Ishikawa (cell line): ENCODE measurements around the gene GUCD1.

Source experiments
- CEBPB ChIP-seq: IDR thresholded peaks from 2 replicates; pipeline ENCODE4 v1.6.1; 2012
- CREB1 ChIP-seq: IDR thresholded peaks from 2 replicates; pipeline ENCODE4 v1.6.1; 2012; ENCODE audit warnings: low read depth
- EGR1 ChIP-seq: IDR thresholded peaks from 2 replicates; pipeline ENCODE4 v1.6.1; 2012
- EP300 ChIP-seq: IDR thresholded peaks from 2 replicates; pipeline ENCODE4 v1.6.1; 2012; ENCODE audit warnings: borderline replicate concordance
- NFIC ChIP-seq: IDR thresholded peaks from 2 replicates; pipeline ENCODE4 v1.6.1; 2012
- REST ChIP-seq: IDR thresholded peaks from 2 replicates; pipeline ENCODE4 v1.6.1; 2012; ENCODE audit warnings: low read depth, mild to moderate bottlenecking
- TAF1 ChIP-seq: IDR thresholded peaks from 2 replicates; pipeline ENCODE4 v1.6.1; 2012; ENCODE audit warnings: low read depth, mild to moderate bottlenecking
- TCF12 ChIP-seq: IDR thresholded peaks from 2 replicates; pipeline ENCODE4 v1.6.1; 2012; ENCODE audit warnings: low read depth
- TEAD4 ChIP-seq: IDR thresholded peaks from 2 replicates; pipeline ENCODE4 v1.6.1; 2012
- YY1 ChIP-seq: IDR thresholded peaks from 2 replicates; pipeline ENCODE4 v1.6.1; 2012; ENCODE audit warnings: low read depth
- ZBTB7A ChIP-seq: IDR thresholded peaks from 2 replicates; pipeline ENCODE4 v1.6.1; 2012; ENCODE audit warnings: low read depth
- TF ChIP-seq, protein P1 (sequence below): IDR thresholded peaks from 2 replicates; pipeline ENCODE4 v1.6.1; 2012

DNA sequence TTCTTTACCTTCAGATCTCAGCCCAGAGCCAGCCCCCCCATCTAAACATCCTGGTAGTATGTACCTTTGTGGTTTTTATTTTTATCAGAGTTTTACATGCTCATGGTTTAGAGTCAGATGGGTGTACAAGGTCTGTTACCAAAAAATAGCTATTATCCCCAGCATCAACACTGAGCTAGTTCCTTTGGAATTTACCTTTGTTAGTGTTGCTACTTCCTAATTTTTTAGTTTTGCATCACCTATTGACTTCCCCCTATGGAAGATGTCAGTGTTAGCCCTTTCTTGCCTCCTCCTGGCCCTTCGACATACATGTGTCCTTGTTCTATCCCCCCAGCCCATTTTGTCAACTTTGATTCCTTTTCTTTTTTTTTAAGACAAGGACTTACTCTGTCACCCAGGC is 52.4 kb downstream of the GUCD1 start:
- TF ChIP-seq, protein P1, sequence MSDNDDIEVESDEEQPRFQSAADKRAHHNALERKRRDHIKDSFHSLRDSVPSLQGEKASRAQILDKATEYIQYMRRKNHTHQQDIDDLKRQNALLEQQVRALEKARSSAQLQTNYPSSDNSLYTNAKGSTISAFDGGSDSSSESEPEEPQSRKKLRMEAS: no peak
- no peak for TF ChIP-seq TAF1
- no peak for TF ChIP-seq YY1
- TF ChIP-seq EP300: no peak
- no peak for TF ChIP-seq CREB1
- TF ChIP-seq TCF12: no peak
- no peak for TF ChIP-seq CEBPB
- TF ChIP-seq REST: no peak
- no peak for TF ChIP-seq EGR1
- TF ChIP-seq TEAD4: no peak
- no peak for TF ChIP-seq NFIC
- TF ChIP-seq ZBTB7A: no peak
